Non-pigmented ciliary epithelial cell (primary cell): ENCODE measurements around the gene RFNG.
A peak's percentile ranks its signal among the peaks of the same experiment; 100 is the strongest.

Source experiments
- DNase-seq: peaks from one replicate; pipeline ENCODE4 v3.0.0-alpha.2; 2010; ENCODE audit warnings: low read depth

The RFNG gene

DNA sequence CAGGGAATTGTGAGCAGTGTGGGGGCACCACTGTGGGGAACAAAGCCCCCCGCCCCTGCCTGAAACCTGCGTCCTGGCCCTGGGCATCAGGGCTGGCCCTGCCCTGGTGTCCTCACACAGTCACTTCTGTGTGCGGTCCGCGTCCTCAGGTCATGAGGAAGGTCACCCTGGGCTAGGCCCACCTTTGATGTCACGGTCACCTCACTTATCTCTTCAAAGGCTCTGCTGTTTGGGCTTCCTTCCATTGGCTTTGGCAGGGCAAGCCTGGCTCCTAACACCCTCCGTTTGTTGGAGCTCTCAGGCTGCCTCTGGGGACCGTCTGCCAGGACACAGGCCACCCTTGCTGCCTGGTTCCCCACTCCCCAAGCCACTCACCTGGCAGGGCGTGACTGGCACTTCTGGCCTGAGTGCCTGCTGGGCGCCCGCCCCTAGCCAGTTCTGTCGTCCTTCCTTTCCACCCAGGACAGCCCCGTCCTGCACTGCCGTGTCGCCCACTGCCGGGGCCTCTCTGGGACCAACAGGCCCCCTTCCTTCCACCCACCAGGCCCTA, 37.8 kb downstream of the RFNG start:
- DNase-seq = no peak

DNA sequence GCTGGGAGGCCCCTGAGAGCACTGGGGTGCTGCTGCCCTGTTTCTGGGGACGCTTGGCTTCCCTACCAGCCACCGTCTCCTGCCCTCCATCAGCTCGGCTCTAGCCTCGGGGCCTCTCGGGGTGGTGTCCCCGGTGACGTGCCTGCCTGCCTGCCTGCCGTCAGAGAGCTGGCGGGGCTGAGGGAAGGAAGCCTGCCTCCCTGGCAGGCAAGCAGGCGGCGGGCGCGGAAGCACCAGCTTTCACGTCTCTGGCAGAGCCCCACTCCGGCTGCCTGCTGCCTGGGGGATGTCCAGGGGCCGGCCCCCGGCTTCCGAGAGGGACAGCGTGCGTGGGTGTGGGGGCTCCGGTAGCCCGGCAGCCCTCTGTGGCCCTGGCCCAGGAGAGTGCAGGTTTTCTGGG, 38.3 kb downstream of the RFNG start:
- DNase-seq = no peak

DNA sequence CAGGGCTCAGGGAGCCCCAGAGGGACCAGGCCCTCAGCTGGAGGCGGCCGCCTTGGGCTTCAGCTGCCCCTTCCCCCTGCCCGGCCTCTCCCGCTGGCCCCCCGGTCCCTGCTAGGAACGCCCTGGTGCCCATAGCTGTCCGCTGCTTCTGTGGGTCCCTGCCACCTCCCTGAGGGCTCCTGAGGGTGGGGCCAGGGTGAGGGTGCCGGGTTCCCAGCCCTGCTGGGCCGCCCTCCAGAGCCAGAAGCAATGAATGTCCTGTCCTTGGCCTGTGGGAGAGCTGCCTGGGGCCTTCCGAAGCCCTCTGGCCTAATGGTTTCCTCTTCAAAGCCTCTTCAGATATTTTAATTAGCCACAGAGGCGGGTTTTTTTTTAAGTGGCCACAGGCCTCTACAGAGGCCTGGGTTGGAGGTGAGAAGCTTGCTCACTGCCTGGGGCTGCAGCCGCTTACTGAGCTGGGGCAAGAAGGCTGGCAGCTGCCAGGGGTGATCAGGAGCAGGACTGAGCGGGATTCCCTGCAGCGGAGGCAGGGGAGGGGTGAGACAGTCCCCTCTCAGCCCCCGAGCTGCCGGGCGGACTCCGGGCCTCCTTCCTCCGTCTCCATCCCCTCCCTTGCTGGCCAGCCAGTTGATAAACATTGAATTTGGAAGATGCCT, 38.8 kb downstream of the RFNG start:
- DNase-seq = no peak

DNA sequence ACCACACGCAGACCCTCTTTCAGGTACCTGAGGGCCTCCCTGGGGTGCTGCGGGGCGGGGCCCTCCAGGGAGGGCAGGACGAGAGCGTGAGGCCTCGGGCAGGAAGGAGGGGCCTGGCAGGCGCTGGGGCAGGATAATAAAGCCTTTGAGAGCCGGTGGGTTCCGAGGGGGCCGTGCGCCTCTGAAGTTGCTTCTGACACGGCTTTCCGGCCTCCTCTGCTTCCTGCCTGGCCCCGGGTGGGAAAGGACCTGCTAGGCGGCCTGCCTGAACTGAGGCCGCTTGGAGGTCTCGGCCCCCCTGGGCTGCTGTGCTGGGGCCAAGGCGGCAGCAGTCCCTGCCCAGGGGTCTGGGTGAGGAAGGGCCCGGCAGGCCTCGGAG, 39.4 kb downstream of the RFNG start:
- no peak for DNase-seq

DNA sequence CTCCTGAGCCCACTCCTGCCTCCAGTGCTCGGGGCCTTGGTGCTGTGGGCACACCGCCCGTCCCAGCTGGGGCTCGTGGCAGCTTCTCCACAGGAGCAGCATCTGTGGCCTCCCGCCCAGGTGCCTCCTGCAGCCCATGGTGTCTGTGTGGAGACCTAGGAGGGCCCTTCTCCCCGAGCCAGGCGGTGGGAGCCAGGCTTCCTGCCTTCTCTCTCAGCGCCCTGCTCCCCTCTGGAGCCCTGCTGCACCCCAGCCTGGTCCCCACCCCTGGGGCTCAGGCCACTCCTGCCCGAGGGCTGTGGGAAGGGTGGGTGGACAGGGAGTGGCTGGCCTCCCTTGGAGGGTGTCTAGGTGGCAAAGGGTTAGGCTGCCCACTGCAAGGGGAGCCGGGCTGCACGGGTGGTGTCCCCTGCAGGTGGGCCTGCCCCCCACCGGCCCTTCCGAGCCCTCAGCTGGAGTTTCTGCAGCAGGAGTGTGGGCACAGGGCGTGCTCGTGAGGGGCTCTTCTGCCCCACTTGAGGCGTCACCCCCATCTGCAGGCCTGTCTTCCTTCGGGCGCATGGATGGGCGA, 39.9 kb downstream of the RFNG start:
- no peak for DNase-seq

DNA sequence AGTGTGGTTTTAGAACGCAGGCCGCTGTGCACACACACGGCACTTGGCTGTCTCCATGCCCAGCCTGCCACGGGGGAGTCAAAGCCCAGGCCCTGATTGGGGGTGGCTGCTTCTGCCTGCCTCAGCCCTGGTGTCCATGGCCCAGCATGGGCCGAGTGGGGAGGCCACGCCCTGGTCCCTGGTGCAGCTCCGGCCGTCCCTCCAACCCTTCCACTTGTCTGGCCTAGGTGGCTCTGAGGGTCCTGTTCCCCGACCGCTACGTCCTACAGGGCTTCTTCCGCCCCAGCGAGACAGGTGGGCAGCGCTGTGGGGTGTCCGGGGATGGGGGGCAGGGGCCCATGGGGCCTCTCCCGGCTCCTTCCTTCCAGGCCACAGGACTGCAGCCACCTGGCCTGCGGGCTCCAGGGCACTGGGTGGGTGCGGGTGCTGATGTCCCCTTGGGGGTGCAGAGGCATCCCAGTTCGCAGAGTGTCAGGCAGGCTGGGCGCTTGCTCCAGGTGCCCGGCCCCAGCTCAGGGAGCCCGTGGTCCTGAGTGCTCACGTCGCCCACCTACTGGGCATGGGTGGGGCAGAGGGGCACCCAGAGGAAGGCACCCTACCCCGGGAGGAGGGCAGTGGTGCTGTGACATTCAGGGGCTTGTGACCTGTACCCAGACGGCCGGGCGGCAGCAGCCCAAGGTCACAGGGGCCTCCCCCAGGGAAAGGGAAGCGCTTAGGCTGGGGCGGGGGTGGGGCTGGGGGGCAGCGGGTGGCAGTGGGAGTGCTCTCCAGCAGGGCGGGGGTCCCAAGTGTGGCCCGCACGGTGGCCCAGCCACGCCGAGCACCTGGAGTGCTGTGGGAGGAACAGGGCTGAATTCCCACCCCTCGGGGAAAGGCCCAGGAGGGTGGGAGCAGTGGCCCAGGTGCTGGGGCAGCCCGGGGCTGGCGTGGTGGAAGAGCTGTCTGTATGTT, 40.8 kb downstream of the RFNG start:
- DNase-seq = no peak

DNA sequence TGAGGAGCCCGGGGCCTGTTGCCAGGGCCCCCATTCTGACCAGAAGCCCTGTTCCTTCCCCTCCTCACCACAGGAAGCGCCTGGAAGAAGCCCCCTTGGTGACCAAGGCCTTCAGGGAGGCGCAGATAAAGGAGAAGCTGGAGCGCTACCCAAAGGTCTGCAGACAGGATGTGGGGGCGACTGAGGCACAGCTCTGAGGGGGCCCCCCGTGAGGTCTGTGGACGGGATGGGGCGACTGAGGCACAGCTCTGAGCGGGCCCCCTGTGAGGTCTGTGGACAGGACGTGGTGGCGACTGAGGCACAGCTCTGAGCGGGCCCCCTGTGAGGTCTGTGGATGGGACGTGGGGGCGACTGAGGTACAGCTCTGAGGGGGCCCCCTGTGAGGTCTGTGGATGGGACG, 42.2 kb downstream of the RFNG start:
- DNase-seq = no peak

DNA sequence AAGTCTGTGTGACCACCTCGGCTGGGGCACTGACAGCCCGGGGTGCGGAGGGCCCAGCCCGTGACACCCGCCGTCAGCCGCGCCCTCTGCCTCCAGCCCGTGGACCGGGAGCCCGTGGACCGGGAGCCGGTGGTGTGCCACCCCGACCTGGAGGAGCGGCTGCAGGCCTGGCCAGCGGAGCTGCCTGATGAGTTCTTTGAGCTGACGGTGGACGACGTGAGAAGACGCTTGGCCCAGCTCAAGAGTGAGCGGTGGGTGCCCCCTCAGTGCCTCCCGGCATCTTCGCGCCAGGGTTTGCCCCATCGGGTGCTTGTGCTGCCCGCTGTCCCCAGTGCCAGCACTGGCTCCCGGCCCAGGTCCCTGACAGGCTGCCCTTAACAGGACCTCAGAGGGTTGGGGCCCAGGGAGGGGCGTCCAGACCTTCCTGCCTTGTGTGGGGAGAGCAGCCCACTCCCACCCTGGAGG, 42.6 kb downstream of the RFNG start:
- DNase-seq = no peak

DNA sequence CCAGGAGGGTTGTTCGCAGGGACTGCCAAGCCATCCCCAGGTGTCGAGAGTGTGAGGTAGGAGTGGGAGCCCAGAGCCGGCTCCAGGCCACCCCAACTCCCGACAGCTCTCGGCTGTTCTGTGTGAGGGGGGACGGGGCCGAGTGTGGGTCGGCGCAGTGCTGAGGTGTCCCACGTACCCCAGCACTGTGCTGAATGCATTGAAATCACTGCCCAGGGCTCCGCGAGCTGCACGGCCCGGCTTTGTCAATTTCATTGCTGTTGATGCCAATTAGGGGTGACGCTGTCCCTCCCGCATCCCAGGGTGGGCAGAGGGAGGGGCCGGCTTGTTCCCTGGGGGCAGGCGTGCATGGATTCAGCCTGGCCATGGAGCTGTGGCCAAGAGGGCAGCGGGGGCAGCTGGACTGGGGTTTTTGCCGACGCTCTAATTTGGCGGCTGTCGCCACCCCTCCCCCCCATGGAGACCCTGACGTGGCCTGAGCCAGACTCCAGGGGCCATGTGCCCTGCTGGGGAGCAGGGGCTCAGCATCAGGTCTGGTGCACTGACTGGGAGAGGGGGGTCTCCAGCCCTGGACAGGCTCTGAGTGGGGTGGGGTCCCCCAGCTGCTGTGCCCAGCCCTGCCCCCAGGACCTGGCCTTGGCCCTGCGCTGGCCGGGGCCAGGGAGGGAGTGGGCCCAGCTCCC, 43.2 kb downstream of the RFNG start:
- DNase-seq = no peak

DNA sequence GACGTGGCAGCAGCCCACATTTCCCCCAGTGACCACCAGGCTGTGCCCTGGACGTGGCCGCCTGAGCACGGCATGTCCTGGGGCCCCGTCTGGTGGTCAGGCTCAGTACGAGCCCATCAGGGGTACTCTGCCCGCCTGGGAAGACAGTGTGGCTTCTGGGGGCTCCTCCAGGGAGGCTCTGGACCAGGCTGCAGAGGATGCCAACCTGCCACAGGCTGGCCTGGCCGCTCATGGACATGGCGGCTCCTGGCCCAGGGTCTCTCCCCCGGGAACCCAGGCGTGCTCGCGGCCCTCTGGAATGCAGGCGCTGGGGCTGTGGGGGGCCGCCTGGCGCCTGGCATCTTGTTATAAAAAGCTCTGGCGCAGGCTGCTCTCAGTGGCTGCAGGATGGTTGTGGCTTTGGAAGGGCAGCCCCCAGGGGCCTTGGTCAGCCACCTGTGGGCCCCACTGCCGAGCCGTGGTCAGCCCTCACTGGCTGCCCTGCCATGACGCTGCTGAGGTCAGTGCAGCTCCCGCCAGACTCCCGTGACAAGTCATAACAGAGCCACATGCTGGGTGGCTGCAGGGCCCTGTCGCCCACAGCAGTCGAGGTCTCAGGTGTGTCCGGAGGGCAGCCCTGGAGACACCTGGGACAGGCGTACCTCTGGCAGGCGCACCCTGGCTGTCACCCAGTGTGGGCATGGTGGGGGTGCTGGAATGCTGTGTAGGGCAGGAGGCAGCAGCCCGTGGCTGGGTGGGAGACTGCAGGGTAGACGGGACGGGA, 43.9 kb downstream of the RFNG start:
- DNase-seq = no peak

DNA sequence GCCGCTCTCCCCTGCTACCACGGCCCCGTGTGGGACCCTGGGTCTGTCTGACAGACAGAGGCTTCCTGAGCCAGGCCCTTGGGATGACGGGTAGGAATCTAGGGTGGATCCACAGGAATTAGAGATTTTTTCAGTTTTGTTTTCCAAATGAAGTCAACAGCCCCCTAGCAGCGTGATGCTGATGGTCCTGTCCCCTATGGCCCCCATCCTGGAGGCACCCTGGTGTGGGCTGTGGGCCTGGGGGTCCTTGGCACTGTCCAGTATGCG, 44.5 kb downstream of the RFNG start:
- no peak for DNase-seq

DNA sequence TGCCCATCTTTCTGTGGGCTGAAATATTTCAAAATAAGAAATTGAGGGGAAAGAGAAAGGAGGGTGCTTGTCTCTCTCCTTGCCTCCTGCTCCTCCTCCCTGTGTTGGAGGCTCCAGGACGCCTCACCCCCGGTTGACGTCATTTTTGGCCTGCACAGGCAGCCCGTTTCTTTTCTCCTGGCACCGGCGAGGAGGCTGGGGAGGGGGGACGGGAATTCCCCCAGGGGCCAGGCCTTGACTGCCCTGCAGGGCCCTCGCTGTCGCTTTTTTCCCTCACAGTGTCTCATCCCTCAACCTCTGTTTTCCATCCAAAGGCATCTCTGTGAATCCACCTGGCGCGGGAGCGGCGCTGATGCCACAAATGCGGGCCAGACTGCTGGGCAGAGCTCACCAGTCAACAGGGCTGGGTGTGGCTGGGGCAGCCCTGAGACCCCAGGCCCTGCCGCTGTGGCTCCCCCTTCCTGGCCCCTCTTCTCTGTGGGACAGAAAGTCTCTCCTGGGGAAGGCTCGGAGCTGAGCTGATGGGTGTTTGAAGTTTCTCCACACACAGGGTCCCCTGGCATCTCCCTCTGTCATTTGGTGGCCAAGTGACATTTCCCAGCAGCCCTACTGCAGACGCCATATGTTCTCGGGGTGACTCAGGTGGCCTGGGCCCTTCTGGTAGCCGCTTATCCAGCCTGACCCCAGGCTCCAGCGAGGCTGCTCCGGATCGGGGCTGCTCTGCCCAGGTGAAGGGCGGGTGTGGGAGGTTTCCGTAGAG, 45.0 kb downstream of the RFNG start:
- no peak for DNase-seq

DNA sequence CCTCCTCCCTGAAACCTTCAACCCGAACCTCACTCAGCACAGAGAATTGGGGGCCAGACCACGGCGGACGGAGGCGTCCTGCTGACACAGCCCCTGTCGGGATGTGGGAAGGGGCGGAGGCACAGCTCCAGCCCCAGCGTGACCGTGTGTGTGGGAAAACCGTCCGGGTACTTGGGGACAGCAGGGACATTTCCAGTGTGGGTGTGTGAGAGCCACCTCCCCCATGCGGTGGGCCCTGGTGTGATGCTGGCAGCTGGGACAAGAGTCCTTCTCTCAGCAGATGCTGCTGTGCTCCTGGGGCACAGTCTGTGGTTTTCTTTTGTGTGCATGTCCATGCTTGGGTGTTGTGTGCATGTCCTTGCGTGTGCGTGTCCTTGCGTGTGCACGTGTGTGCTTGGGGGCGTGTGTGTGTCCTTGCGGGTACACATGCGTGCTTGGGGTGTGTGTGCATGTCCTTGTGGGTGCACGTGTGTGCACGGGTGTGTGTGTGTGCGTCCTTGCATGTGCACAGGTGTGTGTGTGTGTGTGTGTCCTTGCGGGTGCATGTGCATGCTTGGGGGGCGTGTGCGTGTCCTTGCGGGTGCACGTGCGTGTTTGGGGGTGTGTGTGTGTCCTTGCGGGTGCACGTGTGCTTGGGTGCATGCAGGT, 45.8 kb downstream of the RFNG start:
- no peak for DNase-seq

DNA sequence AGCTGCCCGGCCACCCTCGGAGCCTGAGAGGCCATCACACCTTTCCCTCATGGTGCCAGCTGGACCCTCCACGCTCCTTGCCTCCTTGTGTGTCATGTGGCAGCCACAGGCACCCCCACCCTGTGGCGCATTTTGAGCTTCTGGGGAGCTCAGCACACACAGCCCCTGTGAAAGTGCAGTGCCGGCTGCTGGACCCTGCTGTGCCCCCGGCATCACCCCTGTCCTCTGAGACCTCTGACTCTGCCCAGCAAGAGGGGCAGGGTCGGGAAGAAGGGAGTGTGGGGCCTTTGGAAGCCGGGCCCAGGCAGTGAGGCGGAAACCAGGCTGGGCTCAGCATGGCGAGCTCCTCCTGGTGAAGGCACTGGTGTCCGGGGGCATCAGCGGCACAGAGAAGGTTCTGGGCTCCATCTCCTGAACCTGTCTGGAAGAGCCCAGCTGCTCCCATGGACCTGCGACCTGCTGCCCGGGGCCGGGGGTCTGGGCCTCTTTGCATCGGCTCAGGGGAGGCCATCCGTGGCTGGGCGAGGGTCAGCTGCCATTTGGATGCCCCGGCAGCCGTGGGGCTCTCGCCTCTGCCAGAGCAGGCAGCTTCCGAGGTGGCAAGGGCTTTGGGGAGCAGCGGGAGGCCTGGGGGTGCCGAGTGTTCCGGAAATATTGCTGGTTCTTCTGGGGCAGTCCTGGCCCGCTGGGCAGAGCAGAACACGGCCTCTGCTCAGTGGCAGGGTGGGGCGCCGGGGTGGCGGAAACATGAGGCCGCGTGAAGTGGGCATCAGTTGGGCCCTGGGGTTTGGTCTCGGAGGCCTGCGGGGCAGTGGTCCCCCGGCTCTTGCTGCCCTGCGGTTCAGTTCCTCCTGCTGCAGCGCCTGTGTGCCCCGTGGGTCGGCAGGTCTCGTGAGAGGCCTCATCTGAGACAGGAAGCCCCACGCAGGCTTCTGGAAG, 46.8 kb downstream of the RFNG start:
- no peak for DNase-seq

DNA sequence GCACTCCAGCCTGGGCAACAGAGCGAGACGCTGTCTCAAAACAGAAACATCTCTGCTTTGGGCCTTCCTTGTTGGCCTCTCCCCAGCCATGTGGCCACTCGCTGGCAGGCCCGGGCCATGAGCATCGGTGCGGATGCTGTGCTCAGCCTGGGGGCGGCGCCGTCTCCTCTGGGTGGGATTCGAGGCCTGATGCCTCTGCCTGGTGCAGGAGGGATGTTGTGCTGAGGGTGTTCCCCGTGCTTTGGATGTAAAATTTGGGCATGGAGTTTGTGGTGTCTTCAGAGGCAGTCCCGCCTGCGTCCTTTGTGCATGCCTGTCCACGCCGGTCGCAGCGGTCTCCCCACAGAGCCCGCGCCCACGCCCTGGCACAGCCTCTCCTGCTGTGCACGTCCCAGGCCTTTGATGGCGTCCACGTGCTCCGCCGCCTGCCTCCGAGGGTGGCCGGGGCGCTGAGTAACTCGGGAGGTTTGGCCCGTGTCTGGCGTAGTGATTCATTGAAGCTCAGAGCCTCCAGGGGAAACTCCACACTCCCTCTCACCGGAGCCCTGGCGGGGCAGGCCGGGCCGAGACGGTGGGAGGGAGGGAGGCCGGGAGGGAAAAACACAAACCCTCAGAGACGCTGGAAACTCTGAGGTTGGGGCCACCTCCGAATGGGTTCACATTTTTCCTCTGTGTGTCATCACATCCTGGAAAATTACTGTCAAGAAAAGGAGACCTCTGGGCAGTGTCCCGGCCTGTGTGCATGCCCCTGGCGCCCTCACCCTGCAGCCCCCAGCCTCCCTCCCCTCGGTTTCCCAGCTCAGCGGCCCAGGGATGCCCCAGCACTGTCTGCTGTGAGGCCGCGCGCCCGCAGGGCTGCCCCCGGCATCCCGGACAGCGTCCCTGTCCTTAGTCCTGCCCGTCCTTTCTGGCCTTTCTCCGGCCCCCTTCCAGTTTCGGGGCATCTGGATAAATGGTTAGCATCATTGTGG, 47.9 kb downstream of the RFNG start:
- peak; percentile 67 for DNase-seq

DNA sequence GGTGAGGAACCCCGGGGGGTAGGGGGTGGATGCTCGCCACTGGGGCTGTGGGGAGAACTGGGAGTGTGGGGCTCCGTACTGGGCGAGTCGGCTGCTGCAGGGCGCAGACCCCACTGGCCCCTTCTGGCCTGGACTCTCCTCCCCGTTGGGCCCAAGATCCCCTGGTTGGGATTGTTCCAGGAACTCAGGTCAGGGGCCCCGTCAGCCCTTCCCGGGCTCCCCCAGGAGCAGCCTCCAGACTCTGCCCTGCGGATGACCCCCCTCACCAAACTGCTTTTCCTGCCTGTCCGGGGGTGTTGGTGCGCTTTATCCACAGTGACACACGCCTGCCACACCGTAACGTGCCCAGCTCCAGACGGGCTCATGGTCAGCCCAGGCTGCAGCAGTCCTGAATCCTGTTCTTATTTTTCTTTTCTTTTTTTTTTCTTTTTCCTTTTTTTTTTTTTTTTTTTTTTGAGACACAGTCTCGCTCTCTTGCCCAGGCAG, 50.0 kb downstream of the RFNG start:
- DNase-seq = no peak

DNA sequence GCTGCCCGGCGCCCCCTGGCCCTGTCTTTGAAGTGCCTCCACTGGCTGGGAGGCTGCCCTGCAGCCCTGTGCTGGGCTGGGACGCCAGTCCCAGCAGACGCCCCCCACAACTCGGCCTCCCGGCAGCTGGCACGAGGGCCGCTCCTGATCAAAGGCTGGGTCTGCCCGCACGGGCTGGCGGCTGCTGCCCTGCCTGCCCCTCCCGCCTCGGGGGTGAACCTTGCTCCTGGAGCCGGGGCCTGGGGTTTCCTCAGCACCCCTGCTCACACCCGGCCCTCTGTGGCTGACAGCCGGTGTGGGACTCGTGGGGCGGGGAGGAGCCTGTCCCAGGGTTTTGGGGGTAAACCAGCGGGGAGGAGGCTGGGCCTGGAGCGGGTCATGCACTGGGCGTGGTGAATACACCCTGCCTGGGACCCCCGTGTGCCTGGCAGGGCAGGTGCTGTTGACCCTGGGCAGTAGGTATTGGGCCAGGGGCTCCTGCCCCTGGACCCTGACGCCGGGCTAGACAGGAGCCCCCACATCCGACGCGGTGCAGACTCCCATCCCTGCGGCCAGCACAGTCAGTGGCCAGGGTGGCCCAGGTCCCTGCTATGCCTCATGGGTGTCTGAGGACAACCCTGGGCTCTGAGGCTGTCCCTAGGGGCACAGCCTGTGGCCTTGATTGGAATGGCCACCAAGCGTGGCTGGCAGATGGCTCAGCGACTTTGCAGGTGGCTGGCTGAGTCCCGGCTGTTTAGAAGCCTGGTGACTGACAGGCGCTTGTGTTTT, 50.6 kb downstream of the RFNG start:
- DNase-seq = no peak
